Activated gamma-delta T cell treated with Interleukin-2 at 50 U/mL for 16 hours (primary cell): ENCODE results near the gene COA4.
A peak's percentile ranks its signal among the peaks of the same experiment; 100 is the strongest.
"Not testable (repeated sequence)": the region's sequence is repeated elsewhere in the genome, so short reads cannot be mapped to it uniquely, and the experiment has no call there.

Source experiments
- DNase-seq: peaks from one replicate; pipeline ENCODE4 v3.0.0-alpha.2; 2020

COA4 gene

GRCh38 chr11:73876424-73877310 is at the start of gene COA4, which contains the start of gene PAAF1:
Gene COA4 (minus strand): TSS chr11:73876846. CDS start chr11:73873378, 3,468 bp downstream.
Gene PAAF1 (plus strand): TSS chr11:73876999. CDS start chr11:73877022, 23 bp downstream.
- DNase-seq: peak; percentile 92

GRCh38 chr11:73921180-73921579 is 44.5 kb upstream of the COA4 start:
- no peak for DNase-seq

GRCh38 chr11:73916435-73916834 is 39.8 kb upstream of the COA4 start:
- DNase-seq: no peak

GRCh38 chr11:73914284-73914683 is 37.6 kb upstream of the COA4 start:
- DNase-seq: no peak

GRCh38 chr11:73913472-73913871 is 36.8 kb upstream of the COA4 start:
- no peak for DNase-seq

- DNase-seq: no peak
Observed at GRCh38 chr11:73912026-73912425, 35.4 kb upstream of the COA4 start.

- DNase-seq: no peak
Observed at GRCh38 chr11:73907191-73907590, 30.5 kb upstream of the COA4 start.

GRCh38 chr11:73902303-73902702 is 25.7 kb upstream of the COA4 start:
- no peak for DNase-seq

- no peak for DNase-seq
Observed at GRCh38 chr11:73894725-73895335, 18.2 kb upstream of the COA4 start.

- DNase-seq: no peak
Observed at GRCh38 chr11:73893041-73893440, 16.4 kb upstream of the COA4 start.

GRCh38 chr11:73889536-73889935 is 12.9 kb upstream of the COA4 start:
- no peak for DNase-seq

GRCh38 chr11:73889019-73889418 is 12.4 kb upstream of the COA4 start:
- no peak for DNase-seq

- no peak for DNase-seq
Observed at GRCh38 chr11:73888244-73888643, 11.6 kb upstream of the COA4 start.

GRCh38 chr11:73883856-73884255 is 7.2 kb upstream of the COA4 start:
- DNase-seq: no peak

- not testable (repeated sequence) for DNase-seq
Observed at GRCh38 chr11:73880449-73880848, 3.8 kb upstream of the COA4 start.

GRCh38 chr11:73878771-73879170 is 2.1 kb upstream of the COA4 start:
- DNase-seq: no peak

- no peak for DNase-seq
Observed at GRCh38 chr11:73875840-73876239, 806 bp downstream of the COA4 start.

- DNase-seq: no peak
Observed at GRCh38 chr11:73875380-73875779, 1.3 kb downstream of the COA4 start.

- no peak for DNase-seq
Observed at GRCh38 chr11:73872749-73873357, 3.8 kb downstream of the COA4 start.

- DNase-seq: no peak
Observed at GRCh38 chr11:73870261-73870660, 6.4 kb downstream of the COA4 start.

GRCh38 chr11:73869332-73869949 is 7.2 kb downstream of the COA4 start:
- no peak for DNase-seq

- no peak for DNase-seq
Observed at GRCh38 chr11:73866586-73866996, 10.1 kb downstream of the COA4 start.

- DNase-seq: no peak
Observed at GRCh38 chr11:73866095-73866579, 10.5 kb downstream of the COA4 start.
